Retinal pigment epithelial cell (primary cell): Measurements from ENCODE around the gene CEP295NL.
"Not testable (repeated sequence)": the region's sequence is repeated elsewhere in the genome, so short reads cannot be mapped to it uniquely, and the experiment has no call there.

ENCODE experiments used
- DNase-seq: peaks from one replicate; pipeline ENCODE4 v3.0.0-alpha.2; 2010; ENCODE audit warnings: low read depth
- H3K4me3 ChIP-seq: 2 replicates; pipeline ENCODE4 v1.5.1; 2011; ENCODE audit warnings: mild to moderate bottlenecking, low read length, control low read depth, moderate library complexity
- CTCF ChIP-seq: conservative IDR thresholded peaks from 2 replicates; pipeline ENCODE4 v1.5.1; 2011; ENCODE audit warnings: low read depth, low read length, control low read depth, inconsistent platforms

Gene CEP295NL

GRCh38 chr17:78891406-78892061 lies 11.5 kb downstream of the CEP295NL start:
- TF ChIP-seq CTCF, result no peak
- DNase-seq, result no peak
- H3K4me3 ChIP-seq, result no peak overlapping the region

- no peak for TF ChIP-seq CTCF
- no peak overlapping the region for H3K4me3 ChIP-seq
- DNase-seq, result peak; percentile 43
These were observed 12.5 kb downstream of the CEP295NL start for GRCh38 chr17:78890498-78890897.

GRCh38 chr17:78890096-78890495 lies 12.9 kb downstream of the CEP295NL start:
- H3K4me3 ChIP-seq, DNase-seq: not testable (repeated sequence)

GRCh38 chr17:78889531-78889930 lies 13.5 kb downstream of the CEP295NL start:
- no peak for DNase-seq
- TF ChIP-seq CTCF, result no peak
- H3K4me3 ChIP-seq, result no peak overlapping the region

- no peak for TF ChIP-seq CTCF
- H3K4me3 ChIP-seq, result no peak overlapping the region
- no peak for DNase-seq
These were observed 14.0 kb downstream of the CEP295NL start for GRCh38 chr17:78888941-78889518.

- no peak overlapping the region for H3K4me3 ChIP-seq
- DNase-seq, result no peak
- TF ChIP-seq CTCF, result no peak
These were observed 16.0 kb downstream of the CEP295NL start for GRCh38 chr17:78886954-78887353.

- no peak for DNase-seq
- TF ChIP-seq CTCF, result no peak
- no peak overlapping the region for H3K4me3 ChIP-seq
These were observed 17.0 kb downstream of the CEP295NL start for GRCh38 chr17:78885956-78886355.
